KOPT-K1 (cell line): ENCODE results near the gene EPHA2.
"Not testable (repeated sequence)": the region's sequence is repeated elsewhere in the genome, so short reads cannot be mapped to it uniquely, and the experiment has no call there.

Source experiments
- H3K27ac ChIP-seq: fragments of 200-600 bp; sonication (generic); 2 replicates; pipeline ENCODE4 v1.5.1; 2016; ENCODE audit warnings: antibody characterized with exemption, mild to moderate bottlenecking, low read depth, low read length; ENCODE audit not compliant: poor library complexity, severe bottlenecking
- H3K36me3 ChIP-seq: fragments of 200-600 bp; sonication (generic); 2 replicates; pipeline ENCODE4 v1.5.1; 2017; ENCODE audit warnings: antibody characterized with exemption, mild to moderate bottlenecking, low read length, moderate library complexity; ENCODE audit not compliant: insufficient read depth
- H3K9me3 ChIP-seq: fragments of 200-600 bp; sonication (generic); 2 replicates; pipeline ENCODE4 v1.5.1; 2017; ENCODE audit warnings: antibody characterized with exemption, low read length, mild to moderate bottlenecking; ENCODE audit not compliant: insufficient read depth, poor library complexity, severe bottlenecking

The EPHA2 gene

DNA sequence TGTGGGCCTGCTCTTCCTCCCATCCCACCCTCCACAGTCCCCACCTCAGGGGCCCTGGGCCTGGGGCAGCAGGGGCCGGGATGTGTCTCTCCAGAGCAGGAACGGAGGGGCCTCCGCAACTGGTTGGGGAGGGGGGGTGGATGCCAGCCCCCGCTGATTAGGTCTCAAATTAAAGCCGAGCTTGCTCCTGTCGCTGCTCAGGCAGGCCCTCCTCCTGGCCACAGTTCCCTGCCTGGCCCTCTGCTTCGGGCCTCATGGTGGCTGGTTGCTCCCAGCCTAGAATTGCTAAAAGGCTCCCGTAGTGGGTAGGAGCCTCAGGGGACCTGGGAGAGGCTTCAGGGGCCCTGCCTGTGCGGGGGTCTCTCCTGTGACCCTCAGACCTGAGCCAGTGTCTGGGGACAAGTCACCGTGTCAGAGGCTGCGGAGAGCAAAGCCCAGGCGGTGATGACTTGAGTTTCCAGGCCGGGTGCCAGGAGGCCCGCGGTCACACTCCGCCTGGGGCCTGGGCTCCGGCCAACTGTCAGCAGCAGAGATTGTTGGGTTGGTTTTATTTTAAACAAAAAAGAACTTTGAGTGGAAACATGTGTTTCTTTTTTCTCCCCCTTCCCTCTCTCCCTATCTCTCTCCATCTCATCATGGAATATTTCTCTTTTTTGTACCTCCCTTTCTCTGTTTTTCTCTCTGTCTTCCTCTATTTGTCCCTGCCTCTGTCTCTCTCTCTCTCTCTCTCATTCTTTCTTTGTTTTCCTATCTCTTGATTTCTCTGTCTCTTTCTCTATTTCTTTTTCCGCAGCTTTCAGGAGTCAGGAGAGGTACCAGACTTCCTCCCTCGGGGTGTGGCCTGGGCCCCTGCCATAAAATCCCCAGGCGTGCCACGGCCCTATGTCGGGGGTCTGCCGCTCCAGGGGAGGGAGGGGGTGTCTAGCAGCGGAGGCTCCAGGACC, 20.0 kb upstream of the EPHA2 start:
- Histone ChIP-seq H3K9me3 (no peaks in the 10 kb centered on the region), H3K27ac (no peak overlapping the region), H3K36me3 (no peaks in the 10 kb centered on the region)

DNA sequence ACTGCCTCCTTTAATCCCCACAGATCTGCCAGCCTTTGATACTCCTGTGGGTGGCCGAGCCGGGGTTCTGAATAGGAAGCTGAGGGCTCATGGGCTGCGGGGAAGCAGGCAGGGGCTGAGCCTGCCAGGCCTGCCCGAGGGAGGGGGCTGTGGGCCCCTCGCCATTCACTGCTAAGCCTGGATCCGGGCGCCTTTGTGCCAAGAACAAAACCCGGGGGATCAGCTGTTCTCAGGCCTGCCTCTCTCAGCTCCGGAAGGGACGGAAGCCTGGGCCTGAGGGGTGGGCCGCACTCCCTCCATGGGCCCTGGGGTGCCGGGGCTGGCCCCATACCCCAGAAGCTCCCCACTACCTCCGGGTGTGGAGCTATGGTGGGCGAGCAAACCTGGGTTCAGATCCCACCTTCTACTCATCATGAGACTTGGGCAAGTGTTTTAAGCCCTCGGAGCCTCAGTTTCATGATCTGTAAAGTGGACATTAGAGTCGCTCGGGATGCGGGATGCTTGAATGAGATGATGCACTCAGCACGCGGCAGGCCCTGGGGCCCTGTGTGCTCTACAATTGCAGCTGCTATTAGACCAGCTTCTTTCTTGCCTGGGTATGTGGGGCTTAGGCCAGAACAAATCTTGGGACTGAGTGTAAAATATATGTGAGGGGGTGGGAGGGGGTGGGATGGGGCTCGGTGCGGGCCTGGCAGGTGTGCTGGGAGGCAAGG, 19.2 kb upstream of the EPHA2 start:
- Histone ChIP-seq H3K36me3 (no peaks in the 10 kb centered on the region), H3K27ac (no peak overlapping the region), H3K9me3 (no peaks in the 10 kb centered on the region)

DNA sequence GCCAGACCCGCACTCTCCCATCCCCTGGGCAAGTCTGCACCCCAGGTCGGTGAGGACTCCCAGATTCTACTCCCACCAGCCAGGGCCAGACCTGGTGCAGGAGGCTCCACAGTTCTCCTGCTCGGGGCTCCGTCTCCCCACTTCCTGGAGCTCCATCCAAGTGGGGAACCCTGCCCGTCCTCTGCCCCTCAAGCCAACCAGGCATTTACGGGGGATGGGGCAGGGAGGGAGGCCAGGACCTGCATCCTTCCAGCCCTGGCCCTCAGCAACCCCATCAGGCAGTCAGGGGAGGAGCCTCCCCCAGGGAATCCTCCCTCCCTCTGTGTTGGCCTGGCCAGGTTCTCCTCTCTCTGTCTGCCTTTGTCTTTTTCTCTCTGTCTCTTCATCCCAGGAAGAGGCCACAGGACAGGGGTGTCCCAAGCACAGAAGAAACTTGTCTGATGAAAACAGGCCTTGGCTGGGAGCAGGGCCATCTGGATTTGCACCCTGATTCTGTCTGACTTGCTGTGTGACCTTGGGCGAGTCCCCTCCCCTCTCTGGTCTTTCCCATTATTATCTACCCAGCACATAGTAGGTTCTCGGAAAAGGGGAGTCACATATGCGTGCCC, 18.5 kb upstream of the EPHA2 start:
- no peaks in the 10 kb centered on the region for H3K36me3 ChIP-seq
- no peak overlapping the region for H3K27ac ChIP-seq
- no peaks in the 10 kb centered on the region for H3K9me3 ChIP-seq

DNA sequence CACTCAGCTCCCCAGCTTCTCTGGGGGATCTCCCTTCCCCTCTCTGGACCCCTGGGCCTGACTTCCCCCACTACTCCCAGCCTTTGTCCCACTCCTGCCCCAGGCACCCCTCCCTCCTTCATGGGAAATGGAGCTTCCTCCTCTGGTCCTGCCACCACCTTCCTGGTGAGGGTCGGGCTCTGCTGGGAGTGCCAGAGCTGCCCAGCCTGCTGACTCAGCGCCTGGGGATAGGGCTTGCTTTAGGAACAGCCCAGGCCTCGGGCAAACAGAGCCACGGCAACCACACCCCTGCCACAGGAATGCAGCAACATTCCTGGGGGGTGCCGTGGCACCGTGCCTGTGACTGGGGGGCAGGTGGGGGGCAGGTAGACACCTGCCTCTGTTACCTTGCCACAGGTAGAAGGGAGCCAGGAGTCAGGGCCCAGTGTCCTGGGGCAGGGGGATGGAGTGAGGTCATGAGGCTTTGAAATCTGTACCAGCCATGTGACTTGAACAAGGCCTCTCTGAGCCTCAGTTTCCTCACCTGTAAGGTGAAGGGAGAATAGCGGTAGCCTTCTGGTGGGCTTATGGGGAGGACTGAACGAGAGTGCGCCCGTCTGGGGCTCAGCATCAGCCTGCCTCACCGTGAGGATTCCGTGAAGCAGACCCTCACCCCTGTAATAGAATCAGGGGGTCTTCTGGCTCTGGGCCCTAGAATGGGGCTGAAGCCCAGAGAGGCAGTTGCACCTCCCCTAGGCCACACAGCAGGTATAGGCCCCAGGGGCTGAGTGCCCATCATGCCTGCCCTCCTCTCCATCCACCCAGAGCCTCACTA, 17.8 kb upstream of the EPHA2 start:
- H3K9me3 ChIP-seq, result no peaks in the 10 kb centered on the region
- H3K36me3 ChIP-seq, result no peaks in the 10 kb centered on the region
- H3K27ac ChIP-seq, result no peak overlapping the region

DNA sequence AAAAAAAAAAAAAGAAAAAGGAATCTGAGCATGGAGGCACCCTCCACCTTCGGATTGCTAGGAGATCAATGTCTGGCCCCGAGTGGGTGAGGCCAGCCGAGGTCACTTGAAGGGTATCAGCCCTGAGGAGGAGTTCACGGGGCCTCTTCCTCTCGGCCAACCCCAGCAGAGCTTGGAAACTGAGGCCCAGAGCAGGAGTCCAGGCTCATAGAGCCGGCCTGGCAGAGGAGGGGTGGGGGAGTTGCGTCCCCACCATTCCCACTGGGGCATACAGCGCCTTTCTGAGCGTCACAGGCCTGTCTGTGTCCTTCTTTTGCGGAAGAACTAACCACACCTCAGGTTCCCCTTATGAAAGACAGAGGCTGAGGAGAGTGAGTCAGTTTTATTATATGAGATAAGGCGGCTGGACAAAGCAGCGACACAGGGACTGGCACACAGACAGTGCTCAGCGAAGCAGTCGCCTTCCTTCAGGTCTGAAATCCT, 17.1 kb upstream of the EPHA2 start:
- no peaks in the 10 kb centered on the region for H3K36me3 ChIP-seq
- no peak overlapping the region for H3K27ac ChIP-seq

DNA sequence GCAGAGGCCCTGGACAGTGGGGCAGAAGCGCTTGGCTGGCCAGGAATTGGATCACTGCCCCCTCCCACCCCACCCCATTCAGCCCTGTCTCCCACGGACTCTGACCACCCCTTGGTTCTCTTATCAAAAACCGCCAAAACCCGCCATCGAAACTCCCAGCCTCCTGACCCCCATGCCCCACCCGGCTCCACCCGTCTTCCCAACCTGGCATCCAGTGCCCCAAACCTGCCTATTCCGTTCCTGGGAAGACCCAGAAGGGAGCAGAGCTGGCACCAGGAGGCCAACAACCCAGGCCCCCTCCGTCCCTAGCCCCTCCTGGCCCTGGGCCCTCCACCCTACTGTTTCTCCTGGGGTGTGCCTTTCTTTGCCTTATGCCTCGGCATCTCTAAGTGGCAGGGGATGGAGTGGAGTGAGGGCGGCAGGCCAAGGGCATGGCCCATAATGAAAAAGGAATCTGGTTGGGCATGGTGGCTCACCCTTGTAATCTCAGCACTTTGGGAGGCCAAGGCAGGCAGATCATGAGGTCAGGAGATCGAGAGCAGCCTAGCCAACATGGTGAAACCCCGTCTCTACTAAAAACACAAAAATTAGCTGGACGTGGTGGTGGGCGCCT, 16.5 kb upstream of the EPHA2 start:
- Histone ChIP-seq H3K27ac (no peak overlapping the region), H3K9me3 (no peaks in the 10 kb centered on the region), H3K36me3 (no peaks in the 10 kb centered on the region)

More for the DNA sequence above, 17.1 kb upstream of the EPHA2 start:
- no peaks in the 10 kb centered on the region for H3K9me3 ChIP-seq

DNA sequence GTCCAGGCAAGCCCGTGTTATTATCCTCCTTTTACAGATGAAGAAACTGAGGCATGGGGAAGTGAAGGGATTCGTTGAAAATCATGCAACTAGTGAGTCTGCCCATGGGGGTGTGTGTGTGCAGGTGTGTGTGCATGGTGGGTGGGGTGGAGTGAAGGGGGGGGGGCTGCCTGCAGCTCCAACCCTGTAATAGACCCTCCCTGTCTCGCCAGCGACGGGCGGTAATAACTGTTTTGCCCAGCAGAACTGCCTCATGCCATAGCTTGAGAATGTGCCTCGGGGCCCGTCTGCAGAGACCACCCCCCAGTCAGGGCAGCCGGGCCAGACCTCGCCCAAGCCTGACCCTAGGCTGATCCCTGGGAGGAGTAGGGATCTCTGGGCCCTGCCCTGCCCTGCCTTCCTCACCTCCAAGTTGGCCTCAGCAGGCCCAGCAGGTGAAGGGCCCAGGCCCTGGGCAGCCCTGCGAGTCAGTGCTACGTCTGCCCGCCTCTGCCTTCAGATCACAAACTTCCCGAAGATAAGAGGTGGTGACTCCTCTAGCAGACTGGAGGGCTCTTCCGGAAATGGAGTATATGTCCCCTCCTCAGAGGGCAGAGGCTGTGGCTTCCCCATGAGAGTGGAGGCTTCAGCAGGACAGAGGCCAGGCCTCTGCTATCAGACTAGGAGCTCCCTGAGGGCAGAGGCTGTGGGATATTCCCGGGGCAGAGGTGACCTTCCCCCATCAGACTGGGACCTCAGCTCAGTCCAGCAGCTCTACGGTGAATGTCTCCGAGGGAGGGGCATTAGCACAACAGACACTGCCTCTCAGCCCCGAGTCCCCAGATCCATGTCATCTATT, 15.7 kb upstream of the EPHA2 start:
- Histone ChIP-seq H3K9me3 (no peaks in the 10 kb centered on the region), H3K27ac (no peak overlapping the region), H3K36me3 (no peaks in the 10 kb centered on the region)

DNA sequence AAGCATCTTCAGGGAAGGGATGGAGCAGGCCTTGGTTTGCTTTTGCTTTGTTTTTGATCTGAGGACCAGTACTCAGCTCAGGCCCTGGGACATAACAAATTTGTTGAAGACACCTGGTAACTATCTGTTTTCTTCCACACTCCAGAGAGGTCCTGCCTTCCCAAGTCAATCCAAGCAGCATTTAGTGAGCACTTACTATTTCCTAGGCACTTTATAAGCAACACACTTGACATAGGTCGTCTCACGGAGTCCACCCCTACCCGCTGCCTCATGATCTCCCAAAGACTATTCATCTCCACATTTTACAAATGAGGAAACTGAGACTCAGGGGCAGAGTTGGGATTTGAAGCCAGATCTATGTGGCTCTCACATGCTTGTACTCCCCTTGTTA, 14.4 kb upstream of the EPHA2 start:
- Histone ChIP-seq H3K27ac (no peak overlapping the region), H3K36me3 (no peaks in the 10 kb centered on the region), H3K9me3 (no peaks in the 10 kb centered on the region)

DNA sequence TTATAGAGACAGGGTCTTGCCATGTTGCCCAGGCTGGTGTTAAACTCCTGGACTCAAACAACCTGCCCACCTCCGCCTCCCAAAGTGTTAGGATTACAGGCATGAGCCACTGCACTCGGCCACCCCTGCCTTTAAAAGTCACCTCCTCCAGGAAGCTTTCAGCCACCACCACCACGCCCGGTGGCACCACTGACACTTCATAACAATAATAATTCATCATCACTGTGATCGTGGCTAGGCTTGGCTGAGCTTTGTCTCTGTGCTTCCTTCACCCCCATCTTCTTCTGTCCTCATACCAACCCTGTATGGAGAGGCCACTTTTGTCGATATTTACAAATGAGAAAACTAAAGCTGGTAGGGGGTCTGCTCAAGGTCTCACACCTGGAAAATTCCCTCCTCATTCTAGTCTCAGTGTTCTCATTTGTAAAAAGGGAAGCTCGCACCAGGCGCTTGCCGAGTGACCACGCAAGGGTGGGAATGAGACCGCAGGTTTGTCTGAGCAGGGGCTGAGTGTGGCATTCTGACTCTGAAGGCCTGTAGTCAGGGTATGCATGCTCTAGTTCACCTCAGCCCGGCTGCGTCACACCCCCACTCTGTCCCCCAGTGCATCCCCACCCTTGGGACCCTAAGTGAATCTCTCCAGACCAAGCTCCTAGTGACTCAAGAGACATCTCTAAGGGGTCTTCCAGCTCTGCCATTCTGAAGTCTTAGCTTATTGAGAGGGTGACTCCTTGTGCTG, 12.9 kb upstream of the EPHA2 start:
- H3K9me3 ChIP-seq, result no peaks in the 10 kb centered on the region
- H3K27ac ChIP-seq, result no peak overlapping the region
- H3K36me3 ChIP-seq, result no peaks in the 10 kb centered on the region

DNA sequence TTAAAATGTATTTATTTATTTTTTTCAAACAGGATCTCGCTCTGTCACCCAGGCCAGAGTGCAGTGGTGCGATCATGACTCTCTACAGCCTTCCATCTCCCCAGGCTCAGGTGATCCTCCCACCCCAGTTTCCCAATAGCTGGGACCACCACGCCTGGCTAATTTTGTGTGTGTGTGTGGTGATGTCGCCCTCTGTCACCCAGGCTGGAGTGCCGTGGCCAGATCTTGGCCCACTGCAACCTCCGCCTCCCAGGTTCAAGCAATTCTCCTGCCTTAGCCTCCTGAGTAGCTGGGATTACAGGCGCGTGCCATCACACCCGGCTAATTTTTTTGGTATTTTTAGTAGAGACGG, 12.3 kb upstream of the EPHA2 start:
- H3K9me3 ChIP-seq, H3K27ac ChIP-seq: not testable (repeated sequence)

DNA sequence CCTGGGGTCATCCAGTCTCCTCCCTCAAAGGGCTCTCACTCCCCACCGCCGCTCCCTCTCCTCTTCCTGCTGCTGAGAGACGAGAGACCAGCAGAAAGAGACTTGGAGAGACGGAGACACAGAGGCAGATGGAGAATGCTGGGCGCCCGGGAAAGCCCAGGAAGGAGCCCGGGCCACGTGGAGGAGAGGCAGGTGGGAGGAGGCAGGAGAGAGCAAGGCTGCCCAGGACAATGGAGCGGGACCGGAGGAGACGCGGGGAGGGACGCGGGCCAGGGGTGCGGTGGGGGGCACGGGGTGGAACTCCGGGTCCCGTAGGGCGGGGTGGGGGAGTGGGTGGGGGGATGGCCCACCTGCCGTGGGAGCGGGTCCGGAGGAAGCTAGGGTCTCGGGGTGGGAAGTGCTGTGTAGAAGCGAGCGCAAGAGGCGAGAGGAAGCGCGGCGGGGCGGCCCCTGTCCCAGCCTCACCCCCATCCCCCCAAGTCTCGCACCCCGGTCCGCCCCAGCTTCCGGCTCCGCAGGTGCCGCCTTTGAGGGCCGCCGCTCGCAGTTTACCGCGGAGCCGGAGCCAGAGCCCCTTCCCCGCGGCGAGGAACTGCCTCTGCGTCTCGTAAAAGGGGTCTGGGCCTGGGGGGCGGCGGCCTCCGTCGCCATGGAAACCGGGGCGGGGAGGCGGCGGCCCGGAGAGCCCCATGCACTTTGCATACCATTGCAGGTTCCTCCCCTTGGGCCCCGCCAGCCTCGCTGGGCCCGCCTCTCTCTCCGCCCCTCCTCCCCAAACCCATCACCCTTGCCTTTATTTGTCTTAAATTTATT, 11.7 kb upstream of the EPHA2 start:
- no peak overlapping the region for H3K27ac ChIP-seq
- no peaks in the 10 kb centered on the region for H3K36me3 ChIP-seq
- H3K9me3 ChIP-seq, result no peaks in the 10 kb centered on the region

More for the DNA sequence above, 12.3 kb upstream of the EPHA2 start:
- not testable (repeated sequence) for H3K36me3 ChIP-seq

DNA sequence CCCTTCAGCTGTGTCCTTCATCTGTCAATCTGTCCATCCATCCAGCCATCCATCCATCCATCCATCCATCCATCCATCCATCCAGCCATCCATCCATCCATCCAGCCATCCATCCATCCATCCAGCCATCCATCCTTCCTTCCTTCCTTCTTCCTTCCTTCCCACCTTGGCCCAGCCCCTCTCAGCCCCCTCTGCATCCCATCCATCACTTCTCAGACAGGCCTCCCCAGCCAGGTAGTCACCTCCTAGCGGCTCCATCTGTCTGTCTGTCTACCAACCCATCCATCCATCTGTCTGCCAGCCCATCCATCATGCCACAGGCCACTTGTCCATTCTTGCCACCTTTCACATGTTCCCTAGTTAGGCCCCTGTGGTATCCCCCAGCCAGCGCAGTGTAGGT, 10.2 kb upstream of the EPHA2 start:
- Histone ChIP-seq H3K27ac (no peak overlapping the region), H3K9me3 (no peaks in the 10 kb centered on the region), H3K36me3 (no peaks in the 10 kb centered on the region)
